DMS 273 (cell line): ENCODE measurements around the gene SKAP1.
"Not testable (repeated sequence)": the region's sequence is repeated elsewhere in the genome, so short reads cannot be mapped to it uniquely, and the experiment has no call there.

Experiments used
- DNase-seq: peaks from one replicate; lab custom pipeline; 2025; ENCODE audit not compliant: unreplicated experiment; lab: John Stamatoyannopoulos, UW

The SKAP1 gene

GRCh38 chr17:48225725-48226567, 204.1 kb downstream of the SKAP1 start:
- DNase-seq, result no peak

DNA sequence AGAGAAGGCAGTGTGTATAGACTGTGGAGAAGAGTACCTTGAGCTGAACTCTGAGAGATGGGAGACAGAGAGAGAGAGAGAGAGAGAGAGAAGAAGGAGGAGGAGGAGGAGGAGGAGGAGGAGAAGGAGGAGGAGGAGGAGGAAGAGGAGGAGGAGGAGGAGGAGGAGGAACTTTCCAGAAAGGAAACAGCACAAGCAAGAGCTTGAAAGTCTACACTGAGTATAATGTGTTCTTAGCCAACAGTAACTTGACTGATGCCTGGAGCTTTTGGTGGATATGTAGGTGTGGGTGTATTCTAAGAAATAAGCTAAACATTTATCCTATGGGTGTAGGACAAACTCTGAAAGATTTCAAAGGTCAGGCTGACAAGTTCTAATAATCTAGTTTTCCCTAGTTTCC, 206.1 kb downstream of the SKAP1 start:
- no peak for DNase-seq

DNA sequence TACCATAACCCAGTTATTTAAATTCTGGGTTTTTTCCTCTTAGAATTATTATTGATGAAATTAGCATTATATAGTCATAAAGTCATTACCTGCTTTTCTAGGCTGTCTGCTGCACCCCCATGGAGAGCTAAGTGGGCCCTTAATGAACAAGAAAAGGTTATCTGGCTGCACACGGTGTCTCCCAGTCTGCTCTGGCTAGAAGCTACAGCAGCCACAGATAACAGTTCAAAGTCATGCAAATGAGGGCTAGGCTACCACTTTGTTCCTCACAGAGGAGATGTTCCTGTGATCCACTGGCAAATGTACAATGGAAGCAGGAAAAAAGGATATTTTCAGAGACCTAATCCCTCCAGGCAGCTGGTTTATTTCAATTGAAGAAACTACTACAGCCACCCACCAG, 210.4 kb downstream of the SKAP1 start:
- no peak for DNase-seq

GRCh38 chr17:48215583-48216139, 214.4 kb downstream of the SKAP1 start:
- DNase-seq, result peak; percentile 29

DNA sequence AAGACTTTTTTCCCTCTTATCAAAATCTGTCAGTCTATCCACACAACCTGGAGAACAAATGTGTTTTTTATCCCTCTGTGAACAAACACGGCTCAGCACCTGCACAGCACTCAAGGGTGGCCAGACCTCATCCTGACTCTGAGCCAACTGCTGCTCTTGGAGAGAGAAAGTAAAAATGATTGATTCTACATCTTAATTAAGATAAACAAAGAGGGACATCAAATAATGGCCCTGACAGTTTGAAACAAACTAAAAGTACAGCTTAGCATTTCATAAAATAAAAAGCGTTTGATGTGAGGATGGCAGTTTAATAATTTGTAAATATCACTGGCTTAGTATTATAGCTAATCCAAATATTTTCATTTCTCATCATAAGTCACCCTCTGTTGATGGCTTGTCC, 216.2 kb downstream of the SKAP1 start:
- DNase-seq, result no peak

DNA sequence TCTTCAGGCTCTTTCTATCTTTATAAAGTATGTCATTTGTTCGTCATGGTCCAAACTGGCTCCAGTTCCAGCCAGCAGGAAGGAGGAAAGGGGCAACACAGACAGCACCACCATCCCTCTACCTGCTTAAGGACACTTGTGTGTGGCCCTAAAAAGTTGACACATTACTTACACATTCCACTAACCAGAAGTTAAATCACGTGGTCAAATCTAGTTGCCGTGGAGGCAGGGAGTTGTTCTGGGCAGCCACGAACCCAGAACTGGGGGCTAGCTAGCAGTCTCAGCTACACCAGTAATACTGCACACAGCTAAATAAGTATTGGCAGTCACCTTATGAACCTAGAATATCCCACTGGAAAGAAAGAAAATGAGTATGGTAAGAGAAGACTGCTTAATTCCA, 218.2 kb downstream of the SKAP1 start:
- DNase-seq, result no peak

GRCh38 chr17:48211011-48211410, 219.0 kb downstream of the SKAP1 start:
- no peak for DNase-seq

DNA sequence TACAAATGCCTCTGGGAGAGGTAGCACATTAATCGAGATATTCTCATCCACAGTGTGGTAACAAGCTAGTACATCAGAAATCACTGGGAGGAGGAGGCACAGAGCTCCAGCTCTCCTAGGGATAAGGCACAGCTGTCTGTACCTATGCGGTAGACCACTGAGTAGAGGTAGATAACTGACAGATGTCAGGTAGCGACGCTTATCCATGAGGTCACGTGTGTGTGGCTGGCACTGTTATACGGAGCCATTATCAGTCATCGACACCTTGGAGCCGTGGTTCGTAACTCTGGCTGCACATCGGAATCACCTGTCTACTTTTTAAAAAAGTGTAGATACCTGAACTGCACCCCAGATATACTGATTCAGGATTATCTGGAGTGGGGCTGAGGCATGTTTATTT, 220.0 kb downstream of the SKAP1 start:
- DNase-seq, result no peak

DNA sequence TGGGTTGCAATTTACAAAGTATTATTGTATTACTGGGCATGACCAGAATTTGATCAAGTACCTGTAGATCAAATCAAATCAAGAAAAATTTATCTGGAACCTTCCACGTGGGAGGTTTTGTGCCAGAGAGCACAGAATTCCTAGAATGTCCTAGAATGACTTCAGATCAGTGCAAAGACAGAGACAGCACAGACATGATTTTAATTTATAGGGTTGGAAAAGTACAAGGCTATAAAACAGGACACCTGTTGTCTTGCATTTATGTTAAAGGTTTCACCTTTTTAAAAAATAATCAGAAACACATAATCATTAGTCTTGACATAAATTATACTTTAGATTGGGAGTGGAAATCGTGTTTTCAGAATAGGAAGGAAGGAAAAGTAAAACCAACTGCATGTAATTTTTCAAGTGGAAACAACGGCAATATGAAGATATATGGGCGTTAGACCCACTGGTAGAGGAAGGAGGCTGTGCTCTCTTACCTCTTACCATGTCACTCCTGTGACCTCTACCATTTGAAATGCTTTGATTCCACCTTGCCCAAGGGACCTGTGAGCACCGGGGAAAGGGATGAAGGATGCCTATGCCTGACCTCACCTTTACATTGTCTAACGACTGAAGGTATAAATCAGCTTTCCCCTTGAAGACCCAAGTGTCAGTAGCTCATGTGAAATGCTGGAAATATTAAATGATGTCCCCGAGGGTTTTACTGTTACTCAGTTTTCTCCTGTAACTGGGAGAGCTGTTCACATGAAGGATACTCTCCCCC, 222.1 kb downstream of the SKAP1 start:
- no peak for DNase-seq

- not testable (repeated sequence) for DNase-seq
Measured at GRCh38 chr17:48207036-48207435, 223.0 kb downstream of the SKAP1 start.

DNA sequence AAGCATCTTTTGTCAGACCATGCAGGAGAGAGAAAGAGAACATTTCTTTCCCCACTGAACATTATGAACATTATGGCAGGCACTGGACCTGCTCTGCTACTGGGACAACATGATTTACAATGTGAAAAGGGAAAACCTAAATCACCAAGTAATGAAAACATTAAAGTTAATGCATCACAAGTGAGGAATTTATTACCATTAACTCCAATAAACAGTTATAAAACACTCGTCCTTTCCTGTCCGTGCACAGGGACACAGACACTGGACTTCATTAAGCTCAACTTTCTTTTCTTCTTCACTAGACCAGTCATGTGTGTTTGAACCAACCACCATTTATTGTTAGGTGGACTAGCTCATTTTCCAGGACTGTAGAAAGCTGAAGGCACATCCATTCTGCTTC, 227.1 kb downstream of the SKAP1 start:
- DNase-seq, result no peak

- no peak for DNase-seq
Measured at GRCh38 chr17:48198950-48199541, 231.0 kb downstream of the SKAP1 start.

DNA sequence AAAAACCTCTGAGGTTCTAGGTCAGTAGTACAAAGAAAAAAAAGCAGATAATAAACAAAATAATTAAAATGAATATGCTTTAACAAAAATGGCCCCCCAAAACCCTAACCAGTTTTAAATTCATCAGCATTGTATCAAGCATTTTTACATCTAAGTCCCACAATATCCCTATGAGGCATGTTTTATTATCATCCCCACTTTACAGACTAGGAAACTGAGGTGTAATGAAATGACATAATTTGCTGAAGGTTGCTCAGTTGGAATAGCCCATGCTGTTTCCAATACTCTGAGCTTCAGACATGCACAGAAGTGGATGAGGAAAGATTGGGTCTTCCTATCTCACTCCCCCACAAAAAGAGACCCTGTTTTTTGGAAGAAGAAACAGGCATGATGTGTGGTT, 234.1 kb downstream of the SKAP1 start:
- no peak for DNase-seq

GRCh38 chr17:48194097-48194550, 235.9 kb downstream of the SKAP1 start:
- DNase-seq, result no peak

DNA sequence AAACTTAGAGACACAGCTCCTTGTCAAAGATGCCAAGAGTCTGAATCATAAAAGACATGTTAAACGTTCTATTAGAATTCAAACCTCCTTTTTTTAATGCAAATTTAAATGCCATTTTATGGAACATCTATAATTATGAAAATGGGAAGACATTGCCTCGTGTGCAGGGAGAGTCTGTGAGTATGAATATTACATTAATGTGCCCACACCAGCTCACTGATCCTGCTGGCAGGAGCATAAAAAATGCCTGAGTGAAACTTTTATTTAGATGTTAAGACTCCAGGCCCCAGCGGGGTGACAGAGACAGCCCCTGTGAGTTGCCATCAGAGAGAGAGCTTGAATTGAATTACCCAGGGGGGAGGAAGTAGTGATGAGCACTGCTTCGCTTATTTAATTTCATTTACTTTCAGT, 237.7 kb downstream of the SKAP1 start:
- DNase-seq, result no peak

- no peak for DNase-seq
Measured at GRCh38 chr17:48191362-48191761, 238.7 kb downstream of the SKAP1 start.

GRCh38 chr17:48190871-48191270, 239.1 kb downstream of the SKAP1 start:
- DNase-seq, result no peak

DNA sequence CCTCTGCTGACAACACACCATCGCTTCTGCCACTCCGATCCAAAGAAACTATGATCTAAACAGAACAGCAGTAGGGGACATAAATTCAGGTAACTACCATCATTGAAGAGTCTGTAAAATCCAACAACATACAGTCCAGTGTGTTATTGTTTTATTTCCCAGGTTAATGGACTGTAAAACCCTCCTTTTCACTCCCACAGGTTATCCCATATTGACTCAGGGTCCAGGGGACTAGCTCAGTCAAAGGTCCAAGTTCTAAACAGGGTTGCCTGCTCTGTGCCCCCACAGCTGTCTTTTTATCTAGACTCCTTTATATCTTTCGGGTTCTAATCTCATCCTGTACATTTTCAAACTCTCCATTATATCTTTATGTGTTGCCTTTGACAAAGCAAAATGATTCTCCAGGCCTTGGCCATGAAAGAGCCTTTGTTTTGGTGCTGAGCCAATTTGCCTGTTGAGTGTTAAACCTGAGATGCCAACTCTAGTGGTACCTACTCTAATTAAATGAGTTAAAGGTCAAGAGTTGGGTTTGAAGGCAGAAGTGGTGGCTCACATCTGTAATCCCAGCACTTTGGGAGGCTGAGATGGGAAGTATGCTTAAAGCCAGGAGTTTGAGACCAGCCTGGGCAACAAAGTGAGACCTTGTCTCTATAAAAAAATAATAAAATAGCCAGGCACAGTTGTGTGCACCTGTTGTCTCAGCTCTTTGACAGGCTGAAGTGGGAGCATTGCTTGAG, 242.0 kb downstream of the SKAP1 start:
- DNase-seq, result no peak

DNA sequence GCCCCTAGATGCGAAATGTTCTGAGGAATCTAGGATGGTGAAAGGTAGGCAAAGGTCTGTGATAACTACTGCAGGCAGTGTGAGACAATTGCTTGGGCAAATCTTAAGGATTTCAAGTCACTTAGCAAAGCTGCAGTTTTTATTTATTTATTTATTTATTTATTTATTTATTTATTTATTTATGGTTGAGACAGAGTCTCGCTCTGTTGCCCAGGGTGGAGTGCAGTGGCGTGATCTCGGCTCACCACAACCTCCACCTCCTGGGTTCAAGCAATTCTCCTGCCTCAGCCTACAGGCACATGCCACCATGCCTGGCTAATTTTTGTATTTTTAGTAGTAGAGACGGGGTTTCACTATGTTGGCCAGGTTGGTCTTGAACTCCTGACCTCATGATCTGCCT, 243.7 kb downstream of the SKAP1 start:
- DNase-seq, result not testable (repeated sequence)

DNA sequence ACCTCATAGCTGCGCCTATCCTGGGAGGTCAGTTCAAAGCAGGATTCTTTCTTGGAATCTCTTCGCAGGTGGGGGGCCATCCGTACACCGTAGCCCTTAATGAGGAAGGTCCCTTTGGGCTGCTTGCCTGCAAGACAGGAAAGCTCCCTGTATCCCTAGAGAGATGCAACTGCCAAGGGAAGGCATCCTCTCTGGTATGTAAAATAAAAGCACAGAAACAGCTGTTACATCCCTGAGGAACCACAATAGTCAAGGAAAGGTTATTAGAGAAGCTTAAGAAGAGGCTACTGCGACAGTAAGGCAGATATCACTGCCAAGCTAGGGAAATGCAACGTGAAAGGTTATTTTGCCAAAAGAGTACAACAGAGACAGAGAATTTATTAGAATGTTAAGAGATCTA, 245.3 kb downstream of the SKAP1 start:
- no peak for DNase-seq

- DNase-seq, result peak; percentile 27
Measured at GRCh38 chr17:48181653-48182052, 248.4 kb downstream of the SKAP1 start.
